ENCODE measurements around the gene TNFRSF4. TPM values are rescaled to one million over a fixed set of nuclear protein-coding genes. Genes with fewer than 3 reads are reported as not detected.
A peak's percentile ranks its signal among the peaks of the same experiment; 100 is the strongest.

TNFRSF4 gene
- total RNA-seq, 4 donors from 2014 or later: 0.42 to 2.1 (median 0.46) TPM; not detected in 1

DNA sequence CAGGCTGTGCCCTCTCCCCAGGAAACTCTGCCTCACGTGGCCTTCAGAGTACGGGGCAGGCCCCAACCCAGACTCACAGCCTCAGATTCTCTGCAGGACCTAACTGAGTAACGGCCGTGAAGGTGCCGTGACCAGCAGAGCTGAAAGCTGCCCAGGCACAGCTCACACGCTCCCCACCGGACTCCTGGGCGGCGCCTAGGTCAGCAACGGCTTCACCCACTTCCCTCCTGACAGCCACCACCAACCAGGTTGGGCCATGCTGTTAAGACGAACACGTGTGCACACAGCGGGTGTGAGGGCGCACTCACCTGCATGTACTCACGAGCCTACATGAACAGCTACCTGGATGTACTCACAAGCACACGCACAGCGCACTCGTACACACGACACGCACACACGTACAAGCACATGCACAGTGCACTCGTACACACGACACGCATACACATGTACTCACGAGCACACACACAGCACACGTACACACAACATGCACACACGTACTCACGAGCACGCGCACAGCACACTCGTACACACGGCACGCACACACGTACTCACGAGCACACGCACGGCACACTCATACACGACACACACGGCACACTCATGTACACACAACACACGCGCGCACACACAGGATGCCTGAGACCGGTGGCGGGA, 8.7 kb upstream of the TNFRSF4 start:
- Histone ChIP-seq H3K4me1 (peaks cover 0 to 6% of the 10 kb centered on the region in 2 donors), H3K27ac (no peak overlapping the region), H3K4me3 (no peak overlapping the region), H3K27me3 (no peaks in the 10 kb centered on the region), H3K36me3 (peaks cover 0 to 64% of the 10 kb centered on the region in 2 donors), H3K9me3 (no peaks in the 10 kb centered on the region)
- TF ChIP-seq POLR2A (IDR thresholded peaks at IDR 0.05): no peak
- in situ Hi-C loops (cut with MboI; ENCODE audit: low sequenced_read_pairs in 4 of 4) (no loop called here), intact Hi-C loops (cut with DNase I; ENCODE audit: low total_unique reads) (no loop called here)
- ATAC-seq (no peak), DNase-seq (no peak)

DNA sequence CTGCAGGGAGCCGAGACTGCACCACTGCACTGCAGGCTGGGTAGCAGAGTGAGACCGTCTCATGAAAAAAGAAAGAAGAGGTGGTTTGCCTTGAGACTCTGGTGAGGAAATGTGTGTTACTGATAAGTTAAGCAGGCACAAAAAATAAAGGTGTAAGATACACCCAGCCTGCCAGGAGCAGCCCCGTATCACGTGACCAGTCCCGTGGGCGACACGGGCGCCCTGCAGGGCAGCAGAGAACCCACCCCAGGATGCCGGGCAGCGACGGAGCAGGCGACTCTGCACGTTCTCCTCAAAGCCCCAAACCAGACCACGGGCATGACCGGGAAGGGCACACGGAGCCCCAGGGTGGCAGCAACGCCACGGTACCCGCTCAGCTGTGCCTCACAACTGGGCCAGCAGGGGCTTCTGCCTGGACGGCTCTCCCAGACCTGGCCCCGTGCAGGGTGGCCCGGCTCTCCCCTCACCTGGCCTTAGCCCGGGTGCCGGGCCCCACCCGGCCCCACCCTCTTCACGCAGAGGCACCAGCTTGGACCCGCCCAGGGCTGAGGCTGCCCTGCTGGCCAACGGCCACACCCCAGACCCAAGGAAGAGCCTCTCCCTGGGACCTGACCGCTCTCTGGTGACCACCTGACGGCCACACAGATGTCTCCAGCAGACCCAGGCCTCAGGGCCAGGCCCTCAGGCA, 8.1 kb upstream of the TNFRSF4 start:
- no peak for TF ChIP-seq POLR2A (IDR thresholded peaks at IDR 0.05)
- TF ChIP-seq, protein P1, sequence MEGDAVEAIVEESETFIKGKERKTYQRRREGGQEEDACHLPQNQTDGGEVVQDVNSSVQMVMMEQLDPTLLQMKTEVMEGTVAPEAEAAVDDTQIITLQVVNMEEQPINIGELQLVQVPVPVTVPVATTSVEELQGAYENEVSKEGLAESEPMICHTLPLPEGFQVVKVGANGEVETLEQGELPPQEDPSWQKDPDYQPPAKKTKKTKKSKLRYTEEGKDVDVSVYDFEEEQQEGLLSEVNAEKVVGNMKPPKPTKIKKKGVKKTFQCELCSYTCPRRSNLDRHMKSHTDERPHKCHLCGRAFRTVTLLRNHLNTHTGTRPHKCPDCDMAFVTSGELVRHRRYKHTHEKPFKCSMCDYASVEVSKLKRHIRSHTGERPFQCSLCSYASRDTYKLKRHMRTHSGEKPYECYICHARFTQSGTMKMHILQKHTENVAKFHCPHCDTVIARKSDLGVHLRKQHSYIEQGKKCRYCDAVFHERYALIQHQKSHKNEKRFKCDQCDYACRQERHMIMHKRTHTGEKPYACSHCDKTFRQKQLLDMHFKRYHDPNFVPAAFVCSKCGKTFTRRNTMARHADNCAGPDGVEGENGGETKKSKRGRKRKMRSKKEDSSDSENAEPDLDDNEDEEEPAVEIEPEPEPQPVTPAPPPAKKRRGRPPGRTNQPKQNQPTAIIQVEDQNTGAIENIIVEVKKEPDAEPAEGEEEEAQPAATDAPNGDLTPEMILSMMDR (IDR thresholded peaks at IDR 0.05 in 4 of 5, conservative IDR thresholded peaks at IDR 0.05 in 1 of 5): no peak
- H3K27me3 ChIP-seq: no peaks in the 10 kb centered on the region
- intact Hi-C loops (cut with DNase I; ENCODE audit: low total_unique reads): no loop called here
- no peak overlapping the region for H3K27ac ChIP-seq
- no peak overlapping the region for H3K4me3 ChIP-seq
- H3K4me1 ChIP-seq: peaks cover 0 to 6% of the 10 kb centered on the region in 2 donors
- H3K9me3 ChIP-seq: no peaks in the 10 kb centered on the region
- no peak for ATAC-seq
- H3K36me3 ChIP-seq: peaks cover 0 to 64% of the 10 kb centered on the region in 2 donors
- in situ Hi-C loops (cut with MboI; ENCODE audit: low sequenced_read_pairs in 4 of 4): no loop called here
- no peak for DNase-seq

DNA sequence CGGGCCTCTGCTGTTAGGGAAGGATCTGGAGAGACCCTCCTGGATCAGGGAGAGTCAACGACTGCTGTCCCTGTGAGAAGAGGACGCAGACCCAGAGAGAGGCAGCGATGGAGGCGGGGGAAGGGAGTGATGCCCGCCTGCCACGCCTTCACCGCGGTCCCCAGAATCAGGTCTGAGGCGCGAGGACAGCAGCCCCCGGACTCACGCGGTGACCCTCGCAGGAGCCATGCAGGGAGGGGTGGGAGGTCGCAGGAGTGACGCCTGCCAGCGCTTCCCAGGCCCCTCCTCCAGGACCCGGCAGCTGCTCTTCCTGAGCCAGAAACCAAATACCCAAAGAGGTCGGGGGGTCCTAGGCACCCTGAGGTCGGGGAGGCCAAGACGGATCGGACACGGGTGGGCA, 6.2 kb upstream of the TNFRSF4 start:
- Histone ChIP-seq H3K36me3 (peaks cover 0 to 72% of the 10 kb centered on the region in 2 donors), H3K27me3 (no peaks in the 10 kb centered on the region), H3K4me1 (peaks cover 0 to 1% of the 10 kb centered on the region in 2 donors), H3K9me3 (no peaks in the 10 kb centered on the region), H3K27ac (peak overlapping the region in 1 of 4 donors; percentile 55), H3K4me3 (no peak overlapping the region)
- in situ Hi-C loops (cut with MboI; ENCODE audit: low sequenced_read_pairs in 4 of 4): no loop called here
- no peak for TF ChIP-seq POLR2A (IDR thresholded peaks at IDR 0.05)
- TF ChIP-seq, protein P1 (IDR thresholded peaks at IDR 0.05 in 4 of 5, conservative IDR thresholded peaks at IDR 0.05 in 1 of 5): no peak
- no peak for DNase-seq
- intact Hi-C loops (cut with DNase I; ENCODE audit: low total_unique reads): no loop called here
- ATAC-seq: no peak

DNA sequence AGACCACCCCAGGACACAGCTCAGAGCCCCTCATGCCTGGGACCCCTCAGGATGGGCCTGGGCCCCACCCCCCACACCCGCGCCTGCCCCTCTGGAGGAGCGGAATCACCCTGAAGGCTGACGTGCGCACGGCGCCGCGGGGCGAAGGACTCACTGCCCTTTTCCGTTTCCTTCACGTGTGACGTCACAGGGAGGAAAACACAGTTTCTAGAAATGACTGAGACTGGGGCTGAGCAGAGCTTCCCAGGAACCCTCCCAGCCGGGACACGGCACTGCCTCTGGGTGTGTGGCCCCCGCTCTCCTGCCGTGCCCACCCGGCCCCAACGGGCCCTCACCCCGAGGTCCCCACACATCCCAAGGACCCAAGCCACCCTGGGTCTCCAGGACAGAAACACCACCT, 5.4 kb upstream of the TNFRSF4 start:
- Histone ChIP-seq H3K27me3 (no peaks in the 10 kb centered on the region), H3K4me1 (peaks cover 0 to 4% of the 10 kb centered on the region in 2 donors), H3K27ac (peak overlapping the region in 1 of 4 donors; percentile 55), H3K36me3 (peaks cover 0 to 68% of the 10 kb centered on the region in 2 donors), H3K4me3 (no peak overlapping the region), H3K9me3 (no peaks in the 10 kb centered on the region)
- in situ Hi-C loops (cut with MboI; ENCODE audit: low sequenced_read_pairs in 4 of 4): no loop called here
- intact Hi-C loops (cut with DNase I; ENCODE audit: low total_unique reads): no loop called here
- no peak for ATAC-seq
- DNase-seq: no peak
- no peak for TF ChIP-seq POLR2A (IDR thresholded peaks at IDR 0.05)
- TF ChIP-seq, protein P1 (IDR thresholded peaks at IDR 0.05 in 4 of 5, conservative IDR thresholded peaks at IDR 0.05 in 1 of 5): no peak

DNA sequence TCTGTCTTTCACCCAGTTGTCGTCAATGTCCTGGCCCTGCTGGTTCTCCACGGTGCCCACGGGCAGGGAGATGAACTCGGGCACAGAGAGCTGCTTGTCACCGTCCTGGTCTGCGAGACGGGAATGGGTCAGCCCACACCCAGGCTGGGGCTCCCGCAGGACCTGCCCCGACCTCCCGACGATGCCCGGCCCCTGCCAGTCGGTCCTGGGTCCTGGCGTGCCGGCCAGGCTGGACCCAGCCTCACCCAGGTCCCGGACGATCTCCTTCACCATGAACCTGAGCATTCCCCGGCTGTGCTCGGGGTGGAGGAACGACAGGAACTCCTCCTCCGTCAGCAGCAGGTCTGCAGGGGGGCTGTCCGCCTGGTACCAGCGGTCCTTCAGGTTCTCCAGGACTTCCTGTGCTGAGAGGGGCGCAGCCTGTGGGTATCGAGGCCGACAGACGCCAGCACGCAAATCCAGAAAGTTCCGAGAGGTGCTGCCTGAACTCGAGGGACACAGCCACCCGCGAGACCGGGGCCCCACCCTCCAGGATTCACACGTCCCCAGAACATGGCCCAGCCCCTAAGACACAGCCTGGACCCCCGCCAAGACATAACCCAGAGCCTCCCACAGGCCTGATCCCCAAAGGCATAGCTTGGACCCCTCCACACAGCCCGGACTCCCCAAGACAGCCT, 4.7 kb upstream of the TNFRSF4 start:
- ATAC-seq (no peak), DNase-seq (no peak)
- peak overlapping the region in 1 of 4 donors; percentile 55 for H3K27ac ChIP-seq
- no peak overlapping the region for H3K4me3 ChIP-seq
- TF ChIP-seq, protein P1 (IDR thresholded peaks at IDR 0.05 in 4 of 5, conservative IDR thresholded peaks at IDR 0.05 in 1 of 5): no peak
- no peak for TF ChIP-seq POLR2A (IDR thresholded peaks at IDR 0.05)
- H3K27me3 ChIP-seq: no peaks in the 10 kb centered on the region
- no peaks in the 10 kb centered on the region for H3K9me3 ChIP-seq
- in situ Hi-C loops (cut with MboI; ENCODE audit: low sequenced_read_pairs in 4 of 4): no loop called here
- H3K36me3 ChIP-seq: peaks cover 0 to 67% of the 10 kb centered on the region in 2 donors
- peaks cover 0 to 4% of the 10 kb centered on the region in 2 donors for H3K4me1 ChIP-seq
- intact Hi-C loops (cut with DNase I; ENCODE audit: low total_unique reads): no loop called here
